ENCODE measurements around the gene NWD2. TPM values are rescaled to one million over a fixed set of nuclear protein-coding genes. Genes with fewer than 3 reads are reported as not detected.

The NWD2 gene
- total RNA-seq, result not detected in 2 replicates

DNA sequence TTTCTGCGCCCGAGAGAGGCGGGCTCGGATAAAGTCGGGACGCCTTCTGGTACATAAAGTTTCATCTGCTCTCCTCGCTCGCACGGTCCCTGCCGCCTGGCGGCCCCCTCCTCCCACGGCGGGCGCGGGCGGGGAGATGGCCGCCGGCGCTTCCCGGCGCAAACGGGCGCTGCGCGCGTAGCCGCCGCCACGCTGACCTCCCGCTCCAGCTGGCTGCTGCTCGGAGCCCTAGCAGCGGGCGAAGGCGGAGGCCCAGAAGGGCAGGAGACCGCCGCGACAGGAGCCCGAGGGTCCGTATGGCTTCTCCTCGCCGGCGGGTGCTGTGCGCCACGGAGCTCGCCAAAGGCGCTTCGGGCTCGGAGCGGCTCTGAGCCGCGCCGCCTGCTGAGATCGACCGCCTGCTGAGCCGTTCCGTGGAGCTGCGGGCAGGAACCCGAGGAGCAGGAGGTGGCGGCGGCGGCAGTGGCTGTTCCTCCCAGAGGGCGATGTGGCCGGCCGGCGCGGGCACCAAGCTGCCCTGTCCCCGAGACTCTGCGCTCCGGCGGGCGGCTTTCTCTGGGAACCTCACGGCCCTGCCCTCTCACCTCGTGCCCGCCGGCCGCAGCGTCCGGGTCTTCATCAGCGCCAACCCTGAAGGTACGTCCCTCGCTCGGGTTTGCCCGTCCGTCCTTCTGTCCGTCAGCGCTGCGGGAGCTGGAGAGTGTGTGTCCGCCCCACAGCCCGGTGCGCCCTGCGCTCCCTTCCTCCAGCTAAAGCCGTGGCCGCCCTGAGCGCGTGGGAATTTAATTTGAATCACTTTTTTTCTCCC, at the start of gene NWD2:
NWD2 (plus strand) TSS at position 161 of the 808 bp plus-strand sequence; CDS start at position 486, 325 bp downstream.

All from smooth muscle cell of trachea (primary cell).